Heart left ventricle (tissue), 16 donors: ENCODE results near the gene TMIGD3. TPM values are rescaled to one million over a fixed set of nuclear protein-coding genes. Genes with fewer than 3 reads are reported as not detected.

Experiments
- ATAC-seq, 4 donors: fragments of 200-7000 bp; cut with Tn5 transposase; one replicate each; pipeline ENCODE4 v1.9.1; 2020 to 2022; ENCODE audit warnings: moderate library complexity in 4 of 4, mild to moderate bottlenecking in 3 of 4, moderate number of reproducible peaks in 1 of 4
- DNase-seq, 5 donors: peaks; one replicate each; pipeline ENCODE4 v3.0.0-alpha.2; 2020
- H3K27ac ChIP-seq, 12 donors: fragments of 200-600 bp; sonication (generic) in 4 of 12; one replicate each; pipeline versions ENCODE4 v1.5.0 to v1.8.0; 2016 to 2022; ENCODE audit warnings: mild to moderate bottlenecking in 2 of 12
- H3K27me3 ChIP-seq, 9 donors: fragments of 200-600 bp; sonication (generic) in 2 of 9; one replicate each; pipeline versions ENCODE4 v1.5.1 to v1.8.0; 2016 to 2022; ENCODE audit warnings: mild to moderate bottlenecking in 3 of 9
- H3K36me3 ChIP-seq, 9 donors: fragments of 200-600 bp; sonication (generic) in 2 of 9; one replicate each; pipeline versions ENCODE4 v1.5.0 to v1.8.0; 2018 to 2022; ENCODE audit warnings: mild to moderate bottlenecking in 2 of 9
- H3K4me1 ChIP-seq, 12 donors: fragments of 200-600 bp; sonication (generic) in 4 of 12; one replicate each; pipeline versions ENCODE4 v1.5.0 to v1.8.0; 2016 to 2022; ENCODE audit warnings: mild to moderate bottlenecking in 3 of 12
- H3K4me3 ChIP-seq, 12 donors: fragments of 200-600 bp; sonication (generic) in 4 of 12; one replicate each; pipeline versions ENCODE4 v1.5.0 to v1.8.0; 2017 to 2022; ENCODE audit warnings: mild to moderate bottlenecking in 9 of 12, moderate library complexity in 4 of 12
- H3K9me3 ChIP-seq, 12 donors: fragments of 200-600 bp; sonication (generic) in 4 of 12; one replicate each; pipeline versions ENCODE4 v1.5.0 to v1.8.0; 2016 to 2022; ENCODE audit warnings: mild to moderate bottlenecking in 1 of 12
- CTCF ChIP-seq, 12 donors: fragments of 200-600 bp; sonication (generic) in 4 of 12; IDR thresholded peaks; one replicate each; pipeline versions ENCODE4 v1.5.0 to v1.8.0; 2018 to 2022; ENCODE audit warnings: antibody characterized with exemption in 12 of 12, mild to moderate bottlenecking in 5 of 12
- POLR2A ChIP-seq, 2 donors: fragments of 450-650 bp; IDR thresholded peaks; one replicate each; pipeline ENCODE4 v1.6.1; 2017; ENCODE audit warnings: antibody characterized with exemption in 2 of 2, mild to moderate bottlenecking in 2 of 2, moderate library complexity in 2 of 2
- WGBS, 4 donors: extraction: QIAGEN DNeasy Blood & Tissue Kit in 2 of 4; methylation state at CpG; one replicate each; pipeline versions ENCODE4 v1.1.5 to v1.1.7; 2013 to 2018; 5-methylcytosine and 5-hydroxymethylcytosine counted together
- intact Hi-C, 10 donors: fragments of 100-400 bp; cut with DNase I; formaldehyde crosslinking; loops; one replicate each; pipeline versions ENCODE4 v1.11.1 to v1.14.2; 2022
- polyA plus RNA-seq, 2 donors: library from polyadenylated mRNA; stranded (reverse); fragments of 200-250 nt; gene quantifications; one replicate each; pipeline ENCODE4 v1.2.3, GENCODE V29; 2013
- total RNA-seq, 9 donors: library from RNA; depleted of rRNA in 2 of 9; stranded (reverse); fragments of >200 nt in 2 of 9; fragmentation: NEBNext Ultra II Directional in 3 of 9; extraction: Animal tissue kit (Norgen Biotek cat#: 25700) in 3 of 9; gene quantifications; one replicate each; pipeline versions ENCODE4 v1.1.0 to v1.2.4, GENCODE V29; 2016 to 2023
- donor health status: ischemic (EF 13 %, LVEDD 7.1; RV severe dilation, severe dysfunction).
- donor health status: healthy with polysubstance abuse.
- donor health status: DM: no; HTN: yes; CAD: no.
- donor health status: DM: no; HTN: no; CAD: no.
- donor health status: ischemic (EF 25% LVEDD 6.9; RV normal size, moderate dysfunction).
- donor health status: ischemic (EF 25% LVEDD 5.7; RV mildly dilated, moderate dysfunction).
- donor health status: healthy.
- donor health status: DM: yes; HTN: yes; CAD: no.
- donor health status: ischemic (EF 35%, LVEDD 5.7; RV mildly dilated, moderate dysfunction).
- donor health status: nonischemic (EF 11% LVEDD 7.7; RV severe dilation, severe dysfunction).
- donor health status: DM: yes; HTN: yes; CAD: no.
- donor health status: PGD.
- donor health status: ischemic (EF 29% LVEDD 5.4; RV normal size, mild dysfunction).
- donor health status: nonischemic (EF 23%, LVEDD 6.1; RV moderate dilation, normal function).

The TMIGD3 gene
- total and polyA plus RNA-seq, 11 donors: 0.46 to 26.4 (median 1.4) TPM; not detected in 2

GRCh38 chr1:111454859-111455641 is 48.4 kb downstream of the TMIGD3 start:
- Histone ChIP-seq H3K27me3 (no peaks in the 10 kb centered on the region), H3K27ac (no peak overlapping the region), H3K4me3 (no peak overlapping the region), H3K36me3 (peaks cover 7 to 93% (median 84%) of the 10 kb centered on the region in 9 donors), H3K9me3 (no peaks in the 10 kb centered on the region), H3K4me1 (peaks cover 5 to 67% (median 49%) of the 10 kb centered on the region in 12 donors)
- DNase-seq (no peak), ATAC-seq (peak in 1 of 4 donors; percentile 4)
- TF ChIP-seq POLR2A (IDR thresholded peaks at IDR 0.05): no peak
- TF ChIP-seq CTCF (IDR thresholded peaks at IDR 0.05): no peak
- WGBS, 4 donors: 64 to 69% (median 66%) methylated on average over 5 of the region's 5 CpGs
- intact Hi-C loops: no loop called here

GRCh38 chr1:111453706-111454105 is 49.7 kb downstream of the TMIGD3 start:
- intact Hi-C loops: no loop called here
- Histone ChIP-seq H3K36me3 (peaks cover 7 to 80% (median 71%) of the 10 kb centered on the region in 9 donors), H3K27ac (no peak overlapping the region), H3K4me3 (no peak overlapping the region), H3K4me1 (peaks cover 5 to 68% (median 52%) of the 10 kb centered on the region in 12 donors), H3K9me3 (no peaks in the 10 kb centered on the region), H3K27me3 (no peaks in the 10 kb centered on the region)
- WGBS, 4 donors: 57 to 84% (median 68%) methylated on average over 3 of the region's 3 CpGs
- TF ChIP-seq POLR2A (IDR thresholded peaks at IDR 0.05): no peak
- TF ChIP-seq CTCF (IDR thresholded peaks at IDR 0.05): no peak
- no peak for DNase-seq
- no peak for ATAC-seq

GRCh38 chr1:111452581-111452980 is 50.9 kb downstream of the TMIGD3 start:
- Histone ChIP-seq H3K36me3 (peaks cover 7 to 68% (median 59%) of the 10 kb centered on the region in 9 donors), H3K9me3 (no peaks in the 10 kb centered on the region), H3K27ac (no peak overlapping the region), H3K27me3 (no peaks in the 10 kb centered on the region), H3K4me1 (peaks cover 5 to 74% (median 56%) of the 10 kb centered on the region in 12 donors), H3K4me3 (peak overlapping the region in 1 of 12 donors; percentile 7)
- ATAC-seq (no peak), DNase-seq (no peak)
- intact Hi-C loops: no loop called here
- no peak for TF ChIP-seq POLR2A (IDR thresholded peaks at IDR 0.05)
- no peak for TF ChIP-seq CTCF (IDR thresholded peaks at IDR 0.05)
- 66 to 73% (median 73%) methylated on average over 3 of the region's 3 CpGs for WGBS, 4 donors

- peak overlapping the region in 10 of 12 donors; percentile 76 to 96 (median 91) for H3K27ac ChIP-seq
- H3K27me3 ChIP-seq: no peaks in the 10 kb centered on the region
- no peak for DNase-seq
- H3K4me3 ChIP-seq: peak overlapping the region; percentile 58 to 96 (median 85)
- peaks cover 2 to 63% (median 54%) of the 10 kb centered on the region in 9 donors for H3K36me3 ChIP-seq
- H3K9me3 ChIP-seq: no peaks in the 10 kb centered on the region
- peaks cover 5 to 74% (median 53%) of the 10 kb centered on the region in 12 donors for H3K4me1 ChIP-seq
- TF ChIP-seq CTCF (IDR thresholded peaks at IDR 0.05): no peak
- TF ChIP-seq POLR2A (IDR thresholded peaks at IDR 0.05): no peak
- whole genome bisulfite sequencing, 4 donors: 43 to 47% (median 46%) methylated on average over 3 of the region's 3 CpGs
- intact Hi-C loops: no loop called here
- no peak for ATAC-seq
These were observed 53.2 kb downstream of the TMIGD3 start for GRCh38 chr1:111450185-111450584.
